IPS-20b (cell line): ENCODE measurements around the gene ITGB3.

Experiments used
- H3K27ac ChIP-seq: one replicate; pipeline ENCODE4 v1.5.1; 2013; ENCODE audit warnings: low read length
- H3K27me3 ChIP-seq: 2 replicates; pipeline ENCODE4 v1.6.1; 2013; ENCODE audit warnings: mild to moderate bottlenecking, low read length, inconsistent platforms; ENCODE audit not compliant: insufficient read depth
- H3K36me3 ChIP-seq: 2 replicates; pipeline ENCODE4 v1.6.1; 2013; ENCODE audit warnings: low read depth, mild to moderate bottlenecking, inconsistent platforms, low read length, moderate library complexity; ENCODE audit not compliant: insufficient read depth
- H3K4me1 ChIP-seq: 2 replicates; pipeline ENCODE4 v1.6.1; 2013; ENCODE audit warnings: mild to moderate bottlenecking, control low read depth, inconsistent platforms, low read length, moderate library complexity; ENCODE audit not compliant: insufficient read depth
- H3K4me3 ChIP-seq: 2 replicates; pipeline ENCODE4 v1.5.1; 2013; ENCODE audit warnings: mild to moderate bottlenecking, low read length, inconsistent platforms
- H3K9ac ChIP-seq: 2 replicates; pipeline ENCODE4 v1.6.1; 2013; ENCODE audit warnings: low read depth, mild to moderate bottlenecking, inconsistent platforms, low read length, moderate library complexity
- H3K9me3 ChIP-seq: 2 replicates; pipeline ENCODE4 v1.6.1; 2013; ENCODE audit warnings: mild to moderate bottlenecking, low read depth, low read length, inconsistent platforms; ENCODE audit not compliant: insufficient read depth

The ITGB3 gene

GRCh38 chr17:47237841-47238240, 15.8 kb upstream of the ITGB3 start:
- Histone ChIP-seq H3K4me1 (no peaks in the 10 kb centered on the region), H3K27ac (no peak overlapping the region), H3K4me3 (no peak overlapping the region), H3K9ac (no peak overlapping the region), H3K9me3 (no peaks in the 10 kb centered on the region), H3K36me3 (no peaks in the 10 kb centered on the region), H3K27me3 (no peaks in the 10 kb centered on the region)

- Histone ChIP-seq H3K9me3 (no peaks in the 10 kb centered on the region), H3K27me3 (no peaks in the 10 kb centered on the region), H3K9ac (no peak overlapping the region), H3K27ac (no peak overlapping the region), H3K4me3 (no peak overlapping the region), H3K4me1 (no peaks in the 10 kb centered on the region), H3K36me3 (no peaks in the 10 kb centered on the region)
These were observed 15.2 kb upstream of the ITGB3 start for GRCh38 chr17:47238321-47239010.

- Histone ChIP-seq H3K9me3 (no peaks in the 10 kb centered on the region), H3K27me3 (no peaks in the 10 kb centered on the region), H3K9ac (no peak overlapping the region), H3K36me3 (no peaks in the 10 kb centered on the region), H3K4me3 (no peak overlapping the region), H3K4me1 (no peaks in the 10 kb centered on the region), H3K27ac (no peak overlapping the region)
These were observed 14.0 kb upstream of the ITGB3 start for GRCh38 chr17:47239619-47239966.

- Histone ChIP-seq H3K9me3 (no peaks in the 10 kb centered on the region), H3K27ac (no peak overlapping the region), H3K36me3 (no peaks in the 10 kb centered on the region), H3K4me1 (no peaks in the 10 kb centered on the region), H3K9ac (no peak overlapping the region), H3K27me3 (no peaks in the 10 kb centered on the region), H3K4me3 (no peak overlapping the region)
These were observed 13.5 kb upstream of the ITGB3 start for GRCh38 chr17:47239967-47240651.

GRCh38 chr17:47240806-47241205, 12.8 kb upstream of the ITGB3 start:
- Histone ChIP-seq H3K4me3 (no peak overlapping the region), H3K9me3 (no peaks in the 10 kb centered on the region), H3K27ac (no peak overlapping the region)

GRCh38 chr17:47242648-47243047, 11.0 kb upstream of the ITGB3 start:
- no peaks in the 10 kb centered on the region for H3K9me3 ChIP-seq
- H3K36me3 ChIP-seq: no peaks in the 10 kb centered on the region
- no peak overlapping the region for H3K4me3 ChIP-seq
- H3K9ac ChIP-seq: no peak overlapping the region
- H3K27ac ChIP-seq: no peak overlapping the region
- H3K27me3 ChIP-seq: no peaks in the 10 kb centered on the region
- H3K4me1 ChIP-seq: no peaks in the 10 kb centered on the region

More at GRCh38 chr17:47240806-47241205, 12.8 kb upstream of the ITGB3 start:
- Histone ChIP-seq H3K27me3 (no peaks in the 10 kb centered on the region), H3K9ac (no peak overlapping the region), H3K36me3 (no peaks in the 10 kb centered on the region), H3K4me1 (no peaks in the 10 kb centered on the region)

- H3K4me3 ChIP-seq: no peak overlapping the region
- no peak overlapping the region for H3K27ac ChIP-seq
- no peaks in the 10 kb centered on the region for H3K27me3 ChIP-seq
- no peak overlapping the region for H3K9ac ChIP-seq
- no peaks in the 10 kb centered on the region for H3K4me1 ChIP-seq
- H3K36me3 ChIP-seq: no peaks in the 10 kb centered on the region
- no peaks in the 10 kb centered on the region for H3K9me3 ChIP-seq
These were observed 9.7 kb upstream of the ITGB3 start for GRCh38 chr17:47243737-47244598.

- Histone ChIP-seq H3K4me1 (no peaks in the 10 kb centered on the region), H3K4me3 (no peak overlapping the region), H3K36me3 (no peaks in the 10 kb centered on the region), H3K9ac (no peak overlapping the region), H3K9me3 (no peaks in the 10 kb centered on the region), H3K27ac (no peak overlapping the region), H3K27me3 (no peaks in the 10 kb centered on the region)
These were observed 8.9 kb upstream of the ITGB3 start for GRCh38 chr17:47244697-47245096.

- Histone ChIP-seq H3K27ac (no peak overlapping the region), H3K9me3 (no peaks in the 10 kb centered on the region), H3K4me1 (no peaks in the 10 kb centered on the region), H3K27me3 (no peaks in the 10 kb centered on the region), H3K4me3 (no peak overlapping the region), H3K36me3 (no peaks in the 10 kb centered on the region), H3K9ac (no peak overlapping the region)
These were observed 7.5 kb upstream of the ITGB3 start for GRCh38 chr17:47246120-47246519.

- Histone ChIP-seq H3K27ac (no peak overlapping the region), H3K27me3 (peaks cover 42% of the 10 kb centered on the region), H3K4me3 (no peak overlapping the region), H3K4me1 (no peaks in the 10 kb centered on the region), H3K36me3 (no peaks in the 10 kb centered on the region), H3K9me3 (no peaks in the 10 kb centered on the region), H3K9ac (no peak overlapping the region)
These were observed 2.8 kb upstream of the ITGB3 start for GRCh38 chr17:47250855-47251254.

GRCh38 chr17:47251421-47251940, 2.1 kb upstream of the ITGB3 start:
- no peak overlapping the region for H3K4me3 ChIP-seq
- H3K27ac ChIP-seq: no peak overlapping the region
- no peaks in the 10 kb centered on the region for H3K4me1 ChIP-seq
- peaks cover 48% of the 10 kb centered on the region for H3K27me3 ChIP-seq
- no peak overlapping the region for H3K9ac ChIP-seq
- H3K9me3 ChIP-seq: no peaks in the 10 kb centered on the region
- H3K36me3 ChIP-seq: no peaks in the 10 kb centered on the region
